Smooth muscle cell (in vitro differentiated cells): ENCODE results near the gene HASPIN. TPM values are rescaled to one million over a fixed set of nuclear protein-coding genes. Genes with fewer than 3 reads are reported as not detected.

Experiments used
- DNase-seq: peaks from one replicate; lab custom pipeline; 2025; ENCODE audit not compliant: unreplicated experiment; lab: John Stamatoyannopoulos, UW
- H2AFZ ChIP-seq: fragments of 200-600 bp; sonication (generic); 2 replicates; pipeline ENCODE4 v1.6.0; 2016; ENCODE audit warnings: antibody characterized with exemption, low read depth, mild to moderate bottlenecking
- H3F3A ChIP-seq: fragments of 200-600 bp; sonication (generic); 2 replicates; pipeline ENCODE4 v1.6.0; 2017; ENCODE audit warnings: antibody characterized with exemption, low read depth
- H3K27ac ChIP-seq: fragments of 200-600 bp; sonication (generic); 2 replicates; pipeline ENCODE4 v1.5.1; 2016; ENCODE audit warnings: low read depth, mild to moderate bottlenecking
- H3K27me3 ChIP-seq: fragments of 200-600 bp; sonication (generic); 2 replicates; pipeline ENCODE4 v1.6.1; 2016; ENCODE audit warnings: low read depth, mild to moderate bottlenecking
- H3K36me3 ChIP-seq: fragments of 200-600 bp; sonication (generic); 2 replicates; pipeline ENCODE4 v1.5.1; 2016; ENCODE audit warnings: low read depth
- H3K4me1 ChIP-seq: fragments of 200-600 bp; sonication (generic); 2 replicates; pipeline ENCODE4 v1.5.1; 2016; ENCODE audit warnings: low read depth
- H3K4me2 ChIP-seq: fragments of 200-600 bp; sonication (generic); 2 replicates; pipeline ENCODE4 v1.6.0; 2016; ENCODE audit warnings: mild to moderate bottlenecking
- H3K4me3 ChIP-seq: fragments of 200-600 bp; sonication (generic); 2 replicates; pipeline ENCODE4 v1.5.1; 2016; ENCODE audit warnings: mild to moderate bottlenecking
- H3K79me2 ChIP-seq: fragments of 200-600 bp; sonication (generic); 2 replicates; pipeline ENCODE4 v1.6.0; 2016; ENCODE audit warnings: low read depth, mild to moderate bottlenecking
- H3K9ac ChIP-seq: fragments of 200-600 bp; sonication (generic); 2 replicates; pipeline ENCODE4 v1.6.0; 2016; ENCODE audit warnings: low read depth
- H3K9me3 ChIP-seq: fragments of 200-600 bp; sonication (generic); replicated peaks from 2 replicates; pipeline ENCODE4 v1.5.1; 2016; ENCODE audit warnings: low read depth
- H4K20me1 ChIP-seq: fragments of 200-600 bp; sonication (generic); 2 replicates; pipeline ENCODE4 v1.6.0; 2016; ENCODE audit warnings: low read depth
- WGBS: methylation state at CpG from one replicate; pipeline ENCODE4 v1.1.7; 2016; ENCODE audit warnings: low lambda C conversion rate; 5-methylcytosine and 5-hydroxymethylcytosine counted together
- polyA plus RNA-seq: library from polyadenylated mRNA; unstranded; fragments of >200 nt; fragmentation: Nextera tagmentation; extraction: Ambion mirVana; gene quantifications from 2 replicates; pipeline ENCODE4 v1.2.1, GENCODE V29; 2016
- total RNA-seq: library from RNA; depleted of rRNA; stranded (reverse); fragments of >200 nt; gene quantifications from 2 replicates; pipeline ENCODE4 v1.2.3, GENCODE V29; 2014
- TF ChIP-seq, protein P1 (sequence below): fragments of 200-600 bp; sonication (generic); IDR thresholded peaks from 2 replicates; pipeline ENCODE4 v1.5.1; 2017; ENCODE audit warnings: borderline replicate concordance, mild to moderate bottlenecking, antibody characterized with exemption; ENCODE audit not compliant: insufficient read depth, poor library complexity, severe bottlenecking

The HASPIN gene
- total and polyA plus RNA-seq, 2 experiments from 2014 or later, result 1.2 to 2.7 TPM

DNA sequence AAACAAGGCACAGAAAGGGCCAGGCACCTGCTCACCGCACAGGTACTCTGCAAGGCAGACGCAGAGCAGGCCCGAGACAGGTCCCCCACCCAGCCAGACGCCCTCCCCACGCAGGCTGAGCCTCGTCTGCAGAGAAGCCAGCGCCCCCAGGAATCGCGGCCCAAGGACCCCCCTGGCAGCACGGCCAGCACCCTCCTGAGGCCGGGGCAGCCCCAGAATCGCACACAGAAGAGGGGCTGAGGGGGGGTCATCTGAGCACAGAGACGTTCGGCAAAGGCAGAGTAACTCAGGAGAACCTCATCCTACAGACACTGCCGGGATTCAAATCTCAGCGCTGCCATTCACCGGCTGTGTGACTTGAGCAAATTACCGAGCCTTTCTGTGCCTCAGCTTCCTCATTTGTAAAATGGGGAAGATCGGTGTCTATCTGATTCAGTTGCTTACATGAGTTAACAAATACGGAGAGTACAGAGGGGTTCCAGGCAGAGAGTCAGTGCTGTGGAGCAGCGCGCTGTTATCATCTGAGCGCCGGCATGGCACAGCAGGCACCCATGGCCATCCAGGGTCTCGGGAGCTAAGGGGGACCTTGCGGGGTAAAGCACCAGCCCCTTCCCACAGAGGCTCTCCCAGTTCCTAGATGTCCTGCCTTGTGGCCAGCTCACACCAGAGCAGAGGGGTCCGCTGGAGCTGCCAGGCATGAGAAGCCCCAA is 44.7 kb upstream of the HASPIN start:
- Histone ChIP-seq H3K4me3 (no peak overlapping the region), H3F3A (no peaks in the 10 kb centered on the region), H4K20me1 (no peaks in the 10 kb centered on the region), H3K9ac (no peak overlapping the region), H3K9me3 (no peaks in the 10 kb centered on the region), H3K4me2 (no peak overlapping the region), H3K27ac (no peak overlapping the region), H3K4me1 (no peaks in the 10 kb centered on the region), H3K36me3 (no peaks in the 10 kb centered on the region), H3K27me3 (no peaks in the 10 kb centered on the region), H2AFZ (no peak overlapping the region), H3K79me2 (no peaks in the 10 kb centered on the region)
- TF ChIP-seq, protein P1, sequence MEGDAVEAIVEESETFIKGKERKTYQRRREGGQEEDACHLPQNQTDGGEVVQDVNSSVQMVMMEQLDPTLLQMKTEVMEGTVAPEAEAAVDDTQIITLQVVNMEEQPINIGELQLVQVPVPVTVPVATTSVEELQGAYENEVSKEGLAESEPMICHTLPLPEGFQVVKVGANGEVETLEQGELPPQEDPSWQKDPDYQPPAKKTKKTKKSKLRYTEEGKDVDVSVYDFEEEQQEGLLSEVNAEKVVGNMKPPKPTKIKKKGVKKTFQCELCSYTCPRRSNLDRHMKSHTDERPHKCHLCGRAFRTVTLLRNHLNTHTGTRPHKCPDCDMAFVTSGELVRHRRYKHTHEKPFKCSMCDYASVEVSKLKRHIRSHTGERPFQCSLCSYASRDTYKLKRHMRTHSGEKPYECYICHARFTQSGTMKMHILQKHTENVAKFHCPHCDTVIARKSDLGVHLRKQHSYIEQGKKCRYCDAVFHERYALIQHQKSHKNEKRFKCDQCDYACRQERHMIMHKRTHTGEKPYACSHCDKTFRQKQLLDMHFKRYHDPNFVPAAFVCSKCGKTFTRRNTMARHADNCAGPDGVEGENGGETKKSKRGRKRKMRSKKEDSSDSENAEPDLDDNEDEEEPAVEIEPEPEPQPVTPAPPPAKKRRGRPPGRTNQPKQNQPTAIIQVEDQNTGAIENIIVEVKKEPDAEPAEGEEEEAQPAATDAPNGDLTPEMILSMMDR, result no peak
- no peak for DNase-seq
- WGBS, result 92% methylated on average over 27 of the region's 27 CpGs

DNA sequence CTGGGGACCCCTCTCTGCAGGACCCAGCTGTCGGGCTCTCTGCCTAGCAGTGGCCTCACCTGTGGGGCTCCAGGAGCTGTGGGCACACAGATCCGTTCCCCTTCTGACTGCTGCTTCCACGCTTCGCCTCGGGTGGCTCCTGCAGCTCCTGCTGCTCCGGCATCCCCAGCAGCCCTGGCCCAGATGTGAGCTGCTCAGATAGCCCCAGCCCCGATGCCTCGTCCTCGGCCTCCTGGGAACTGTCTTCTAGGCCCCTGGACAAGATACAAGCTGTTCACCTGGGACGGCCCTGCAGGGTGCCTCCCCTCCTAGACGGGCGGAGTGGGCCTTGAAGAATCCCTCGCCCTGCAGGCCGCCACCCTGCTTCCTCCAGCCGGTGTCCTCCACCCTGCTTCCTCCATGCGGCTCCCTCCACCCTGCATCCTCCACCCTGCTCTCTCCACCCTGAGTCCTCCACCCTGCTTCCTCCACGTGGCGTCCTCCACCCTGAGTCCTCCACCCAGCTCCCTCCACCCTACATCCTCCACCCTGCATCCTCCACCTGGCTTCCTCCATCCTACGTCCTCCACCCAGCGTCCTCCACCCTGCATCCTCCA is 44.1 kb upstream of the HASPIN start:
- TF ChIP-seq, protein P1, result no peak
- Histone ChIP-seq H2AFZ (no peak overlapping the region), H3K27ac (no peak overlapping the region), H3K36me3 (no peaks in the 10 kb centered on the region), H3K9ac (no peak overlapping the region), H3K79me2 (no peaks in the 10 kb centered on the region), H3K4me3 (no peak overlapping the region), H3K4me1 (no peaks in the 10 kb centered on the region), H3K27me3 (no peaks in the 10 kb centered on the region), H3K4me2 (no peak overlapping the region), H3F3A (no peaks in the 10 kb centered on the region), H4K20me1 (no peaks in the 10 kb centered on the region), H3K9me3 (no peaks in the 10 kb centered on the region)
- 87% methylated on average over 18 of the region's 20 CpGs for WGBS
- DNase-seq, result no peak

- no peaks in the 10 kb centered on the region for H3K36me3 ChIP-seq
- H3K4me3 ChIP-seq, result no peak overlapping the region
- WGBS, result 93% methylated on average over 12 of the region's 12 CpGs
- no peak overlapping the region for H2AFZ ChIP-seq
- no peak overlapping the region for H3K4me2 ChIP-seq
- H3K4me1 ChIP-seq, result no peaks in the 10 kb centered on the region
- H3F3A ChIP-seq, result no peaks in the 10 kb centered on the region
- TF ChIP-seq, protein P1, result no peak
- H3K27me3 ChIP-seq, result no peaks in the 10 kb centered on the region
- no peak overlapping the region for H3K9ac ChIP-seq
- no peaks in the 10 kb centered on the region for H3K9me3 ChIP-seq
- H4K20me1 ChIP-seq, result no peaks in the 10 kb centered on the region
- no peak for DNase-seq
- no peaks in the 10 kb centered on the region for H3K79me2 ChIP-seq
- no peak overlapping the region for H3K27ac ChIP-seq
These were observed 42.6 kb upstream of the HASPIN start for GRCh38 chr17:3681057-3681456.
